K562 (cell line): ENCODE results near the gene GRB10. TPM values are rescaled to one million over a fixed set of nuclear protein-coding genes. Genes with fewer than 3 reads are reported as not detected.

Experiments used
- ATAC-seq: fragments of 200-7000 bp; cut with Tn5 transposase; 3 replicates; pipeline ENCODE4 v1.9.1; 2020; ENCODE audit warnings: moderate library complexity
- BruUV-seq: library from RNA; stranded (reverse); fragments of 400-500 nt; replicated peaks from 2 replicates; lab custom pipeline; 2021; lab: Mats Ljungman, UMichigan
- CTCF ChIA-PET: fragments of 300-600 bp; formaldehyde crosslinking; extraction: SDS; loops from one replicate; lab custom pipeline; 2021; ENCODE audit warnings: low intra/inter-chr PET ratio; lab: Yijun Ruan, JAX
- POLR2A ChIA-PET: fragments of 300-600, 350-650 bp; sonication (Branson Sonifier 250); formaldehyde crosslinking; extraction: SDS; loops from one replicate; lab custom pipeline; 2021; ENCODE audit warnings: antibody characterized with exemption, inconsistent platforms; lab: Yijun Ruan, JAX
- DNase-seq, 4 experiments: peaks; one replicate each; pipeline versions ENCODE4 v3.0.0 to v3.0.0-alpha.2; 2011 to 2018; ENCODE audit warnings: low spot score in 3 of 4, mixed read lengths in 3 of 4; ENCODE audit errors: extremely low read depth in 1 of 4
- FAIRE-seq: peaks from 2 replicates; lab custom pipeline; 2011; peaks lifted over from hg19 to GRCh38; lab: Jason Lieb, UNC
- H2AFZ ChIP-seq: 2 replicates; pipeline ENCODE4 v1.6.0; 2011; ENCODE audit warnings: low read depth, low read length, control low read depth, inconsistent platforms
- H3K27ac ChIP-seq: fragments of 200-600 bp; 3 replicates; pipeline ENCODE4 v1.8.0; 2011; ENCODE audit warnings: low read depth, mild to moderate bottlenecking, control low read depth, inconsistent platforms, low read length, moderate library complexity, mixed read lengths; ENCODE audit errors: extremely low read depth
- H3K27me3 ChIP-seq, 2 experiments: fragments of 300-600 bp in 1 of 2; 2 replicates in 1 of 2; 3 replicates in 1 of 2; pipeline versions ENCODE4 v1.6.0 to v1.8.0; 2011; ENCODE audit warnings: inconsistent platforms in 2 of 2, low read length in 2 of 2, mild to moderate bottlenecking in 1 of 2, mixed read lengths in 1 of 2, moderate library complexity in 1 of 2; ENCODE audit not compliant: control insufficient read depth in 2 of 2, insufficient read depth in 2 of 2
- H3K36me3 ChIP-seq: fragments of 300-600 bp; 3 replicates; pipeline ENCODE4 v1.8.0; 2011; ENCODE audit warnings: mild to moderate bottlenecking, low read length, inconsistent platforms; ENCODE audit not compliant: control insufficient read depth, insufficient read depth
- H3K4me1 ChIP-seq, 2 experiments: fragments of 200-600 bp in 1 of 2; replicated peaks in 1 of 2; 2 replicates in 1 of 2; 3 replicates in 1 of 2; pipeline versions ENCODE4 v1.5.1 to v1.8.0; 2011; ENCODE audit warnings: inconsistent platforms in 2 of 2, low read length in 2 of 2, mild to moderate bottlenecking in 1 of 2, mixed read lengths in 1 of 2, moderate library complexity in 1 of 2; ENCODE audit not compliant: control insufficient read depth in 2 of 2, insufficient read depth in 2 of 2
- H3K4me2 ChIP-seq: 2 replicates; pipeline ENCODE4 v1.6.1; 2011; ENCODE audit warnings: low read length, control low read depth, inconsistent platforms, mixed read lengths; ENCODE audit not compliant: insufficient read depth
- H3K4me3 ChIP-seq: fragments of 200-600 bp; sonication (generic), shearing (Covaris generic); 2 replicates; pipeline ENCODE4 v1.5.1; 2016; ENCODE audit warnings: control low read depth, inconsistent platforms
- H3K79me2 ChIP-seq: fragments of 200-600 bp; 3 replicates; pipeline ENCODE4 v1.8.0; 2011; ENCODE audit warnings: low read length, inconsistent platforms; ENCODE audit not compliant: control insufficient read depth, insufficient read depth
- H3K9ac ChIP-seq, 2 experiments: 2 replicates each; pipeline versions ENCODE4 v1.6.0 to v1.6.1; 2011; ENCODE audit warnings: low read depth in 2 of 2, low read length in 2 of 2, control low read depth in 1 of 2, inconsistent platforms in 1 of 2, mild to moderate bottlenecking in 1 of 2, mixed read lengths in 1 of 2; ENCODE audit not compliant: insufficient read depth in 1 of 2
- H3K9me1 ChIP-seq: one replicate; pipeline ENCODE4 v1.6.0; 2011; ENCODE audit warnings: inconsistent platforms, mild to moderate bottlenecking, low read length, moderate library complexity; ENCODE audit not compliant: control insufficient read depth, insufficient read depth
- H3K9me3 ChIP-seq: replicated peaks from 2 replicates; pipeline ENCODE4 v1.5.1; 2011; ENCODE audit warnings: low read depth, low read length, inconsistent platforms; ENCODE audit not compliant: control insufficient read depth, insufficient read depth
- H4K20me1 ChIP-seq: replicated peaks from 2 replicates; pipeline ENCODE4 v1.6.1; 2011; ENCODE audit warnings: low read length, inconsistent platforms, mixed read lengths; ENCODE audit not compliant: control insufficient read depth, insufficient read depth
- BRF1 ChIP-seq: IDR thresholded peaks from 3 replicates; pipeline ENCODE4 v1.6.1; 2011; ENCODE audit warnings: borderline replicate concordance, mild to moderate bottlenecking; ENCODE audit not compliant: insufficient read length; ENCODE audit errors: extremely low read depth
- CTCF ChIP-seq, 3 experiments: IDR thresholded peaks in 2 of 3; conservative IDR thresholded peaks in 1 of 3; 2 replicates each; pipeline ENCODE4 v1.5.1; 2011 to 2012; ENCODE audit warnings: low read length in 3 of 3, mild to moderate bottlenecking in 3 of 3, control low read depth in 2 of 3, improper control_type of control experiment in 1 of 3, inconsistent platforms in 1 of 3, low read depth in 1 of 3, mixed read lengths in 1 of 3, moderate library complexity in 1 of 3; ENCODE audit not compliant: insufficient read depth in 2 of 3
- E2F8 ChIP-seq: fragments of 450-650 bp; IDR thresholded peaks from 2 replicates; pipeline ENCODE4 v1.7.1; 2018; ENCODE audit warnings: mild to moderate bottlenecking, low read depth; ENCODE audit not compliant: partially characterized antibody
- ESRRB ChIP-seq: fragments of 250-450 bp; sonication (Bioruptor Pico); IDR thresholded peaks from 2 replicates; pipeline ENCODE4 v1.5.0; 2020; ENCODE audit warnings: mild to moderate bottlenecking, moderate library complexity, borderline replicate concordance
- GATAD2B ChIP-seq: fragments of 450-650 bp; IDR thresholded peaks from 2 replicates; pipeline ENCODE4 v1.6.1; 2017; ENCODE audit warnings: mild to moderate bottlenecking, borderline replicate concordance
- HIVEP1 ChIP-seq: fragments of 250-450 bp; sonication (Bioruptor Pico); IDR thresholded peaks from 2 replicates; pipeline ENCODE4 v1.4.0; 2020; ENCODE audit warnings: mild to moderate bottlenecking
- HMG20A ChIP-seq: fragments of 450-650 bp; formaldehyde crosslinking; conservative IDR thresholded peaks from 2 replicates; pipeline ENCODE4 v1.4.0; 2020; ENCODE audit warnings: mild to moderate bottlenecking, mixed read lengths
- MYC ChIP-seq, 2 experiments: fragments of 250-450 bp in 1 of 2; sonication (Bioruptor Pico) in 1 of 2; IDR thresholded peaks; 2 replicates each; pipeline versions ENCODE4 v1.5.1 to v1.6.1; 2012 to 2021; ENCODE audit warnings: low read depth in 2 of 2, borderline replicate concordance in 1 of 2, improper control_type of control experiment in 1 of 2, low read length in 1 of 2, mild to moderate bottlenecking in 1 of 2, moderate library complexity in 1 of 2
- NRF1 ChIP-seq, 2 experiments: fragments of 450-650 bp; IDR thresholded peaks in 1 of 2; conservative IDR thresholded peaks in 1 of 2; 2 replicates each; pipeline ENCODE4 v1.6.1; 2014; ENCODE audit warnings: mild to moderate bottlenecking in 2 of 2
- PCBP1 ChIP-seq: fragments of 200-400 bp; formaldehyde crosslinking; IDR thresholded peaks from 2 replicates; pipeline ENCODE4 v1.6.1; 2018; ENCODE audit warnings: mild to moderate bottlenecking, low read depth, low read length; ENCODE audit not compliant: poor library complexity, severe bottlenecking
- PURB ChIP-seq: sonication (generic); formaldehyde crosslinking; IDR thresholded peaks from 2 replicates; pipeline ENCODE4 v1.9.0; 2021; ENCODE audit warnings: low read depth, mild to moderate bottlenecking, missing genetic modification reagents
- ZBTB34 ChIP-seq: fragments of 250-450 bp; sonication (Bioruptor Pico); IDR thresholded peaks from 2 replicates; pipeline ENCODE4 v1.8.0; 2021; ENCODE audit warnings: mild to moderate bottlenecking, moderate library complexity
- ZNF197 ChIP-seq: fragments of 200-800 bp; sonication (Bioruptor generic); IDR thresholded peaks from 2 replicates; pipeline ENCODE4 v1.6.1; 2016; ENCODE audit warnings: low read depth, missing genetic modification characterization, missing compliant biosample characterization
- WGBS: fragments of 100-300 bp; shearing (Covaris generic); methylation state at CpG from one replicate; pipeline ENCODE4 v1.1.6; 2016; ENCODE audit warnings: low coverage, mixed read lengths; ENCODE audit not compliant: insufficient coverage; ENCODE audit errors: missing lambda C conversion rate; 5-methylcytosine and 5-hydroxymethylcytosine counted together
- in situ Hi-C: fragments of 300-500 bp; cut with MboI; formaldehyde crosslinking; loops from 4 replicates; pipeline ENCODE4 v1.15.0; 2018; ENCODE audit warnings: inconsistent platforms, mixed read lengths
- intact Hi-C: fragments of 100-400 bp; cut with micrococcal nuclease; formaldehyde crosslinking; loops from 2 replicates; pipeline ENCODE4 v1.14.2; 2022
- polyA plus RNA-seq, 8 experiments: library from polyadenylated mRNA; depleted of rRNA in 4 of 8; stranded (reverse) in 5 of 8; unstranded in 3 of 8; fragments of >200 nt; fragmentation: Nextera tagmentation in 2 of 8; fragmentation: Illumina TruSeq in 1 of 8; extraction: Ambion mirVana in 2 of 8; extraction: Trizol in 1 of 8; gene quantifications; 2 replicates each; pipeline versions ENCODE4 v1.2.1 to v1.2.3, GENCODE V29; 2011 to 2014; ENCODE audit warnings: inconsistent platforms in 1 of 8, missing spikeins in 1 of 8
- total RNA-seq, 7 experiments: library from RNA; depleted of rRNA in 6 of 7; stranded (reverse); fragments of >200 nt in 6 of 7; fragmentation: Illumina TruSeq in 2 of 7; extraction: Trizol in 2 of 7; gene quantifications; 2 replicates each; pipeline versions ENCODE4 v1.2.1 to v1.2.3, GENCODE V29; 2011 to 2021; ENCODE audit warnings: low replicate concordance in 1 of 7

The GRB10 gene
- total and polyA plus RNA-seq, 9 of the 15 experiments (the other 6 are each of a cell fraction or from before 2014, with no cell fraction given): 8.9 to 88.5 (median 40.7) TPM

GRCh38 chr7:50663396-50664102 is 119.1 kb downstream of the GRB10 start (continued):
- TF ChIP-seq ZBTB34 (CRISPR knock-in tag): no peak
- no peak for TF ChIP-seq ZNF197 (CRISPR knock-in tag)
- no peak for TF ChIP-seq NRF1 (conservative IDR thresholded peaks at IDR 0.05 in 1 of 2, IDR thresholded peaks at IDR 0.05 in 1 of 2)
- no peak for TF ChIP-seq GATAD2B
- no peak for TF ChIP-seq MYC (IDR thresholded peaks at IDR 0.05; ENCODE audit: low read depth, low read length)
- no peak for TF ChIP-seq MYC (CRISPR knock-in tag; IDR thresholded peaks at IDR 0.05; ENCODE audit: borderline replicate concordance, low read depth)
- no peak for TF ChIP-seq BRF1
- no peak for TF ChIP-seq ESRRB (CRISPR knock-in tag)
- TF ChIP-seq PURB: no peak

- Histone ChIP-seq H3K36me3 (peaks cover 59% of the 10 kb centered on the region; the same call in 2 of the 3 replicates), H3K27ac (no peak overlapping the region), H3K79me2 (no peaks in the 10 kb centered on the region), H3K4me1 (peaks cover 0 to 7% of the 10 kb centered on the region in 2 experiments; a peak in 1 of 5 replicates), H3K9ac (no peak overlapping the region), H3K27me3 (no peaks in the 10 kb centered on the region), H3K4me2 (no peak overlapping the region), H3K4me3 (no peak overlapping the region), H4K20me1 (0 out of 2 replicates have a peak, but pooled peaks cover 16% of the 10 kb centered on the region), H3K9me3 (no peaks in the 10 kb centered on the region), H3K9me1 (no peaks in the 10 kb centered on the region), H2AFZ (no peak overlapping the region)
- BruUV-seq: no TSS peak
- POLR2A ChIA-PET: interaction anchor here (0.6 to 1.1 kb wide), 2 partner anchors 9 to 134 kb away, joined by 3 to 4 read pairs; no protein-coding TSS in a partner anchor
- intact Hi-C loops: no loop called here
- CTCF ChIA-PET: no interaction called here
- DNase-seq: no peak
- FAIRE-seq: no peak
- in situ Hi-C loops: no loop called here
- 100% methylated on average over 2 of the region's 2 CpGs for WGBS
- ATAC-seq: no peak
- TF ChIP-seq CTCF (IDR thresholded peaks at IDR 0.05 in 2 of 3, conservative IDR thresholded peaks at IDR 0.05 in 1 of 3; ENCODE audit: insufficient read depth in 2 of 3, low read depth in 1 of 3, low read length in 3 of 3) (no peak), HIVEP1 (CRISPR knock-in tag) (no peak), HMG20A (CRISPR knock-in tag) (no peak), E2F8 (no peak), PCBP1 (no peak)
Observed at GRCh38 chr7:50662996-50663395, 119.7 kb downstream of the GRB10 start.
